Ishikawa (cell line): ENCODE results near the gene RAPGEF2.

ENCODE experiments used
- CEBPB ChIP-seq: IDR thresholded peaks from 2 replicates; pipeline ENCODE4 v1.6.1; 2012
- CREB1 ChIP-seq: IDR thresholded peaks from 2 replicates; pipeline ENCODE4 v1.6.1; 2012; ENCODE audit warnings: low read depth
- EGR1 ChIP-seq: IDR thresholded peaks from 2 replicates; pipeline ENCODE4 v1.6.1; 2012
- EP300 ChIP-seq: IDR thresholded peaks from 2 replicates; pipeline ENCODE4 v1.6.1; 2012; ENCODE audit warnings: borderline replicate concordance
- FOXM1 ChIP-seq: IDR thresholded peaks from 2 replicates; pipeline ENCODE4 v1.6.1; 2012; ENCODE audit warnings: low read depth, borderline replicate concordance
- MAX ChIP-seq: IDR thresholded peaks from 2 replicates; pipeline ENCODE4 v1.6.1; 2012
- NFIC ChIP-seq: IDR thresholded peaks from 2 replicates; pipeline ENCODE4 v1.6.1; 2012
- RAD21 ChIP-seq: IDR thresholded peaks from 2 replicates; pipeline ENCODE4 v1.6.1; 2012; ENCODE audit warnings: low read depth
- REST ChIP-seq: IDR thresholded peaks from 2 replicates; pipeline ENCODE4 v1.6.1; 2012; ENCODE audit warnings: low read depth, mild to moderate bottlenecking
- TAF1 ChIP-seq: IDR thresholded peaks from 2 replicates; pipeline ENCODE4 v1.6.1; 2012; ENCODE audit warnings: low read depth, mild to moderate bottlenecking
- TCF12 ChIP-seq: IDR thresholded peaks from 2 replicates; pipeline ENCODE4 v1.6.1; 2012; ENCODE audit warnings: low read depth
- TEAD4 ChIP-seq: IDR thresholded peaks from 2 replicates; pipeline ENCODE4 v1.6.1; 2012
- USF1 ChIP-seq: IDR thresholded peaks from 2 replicates; pipeline ENCODE4 v1.6.1; 2012
- YY1 ChIP-seq: IDR thresholded peaks from 2 replicates; pipeline ENCODE4 v1.6.1; 2012; ENCODE audit warnings: low read depth
- ZBTB7A ChIP-seq: IDR thresholded peaks from 2 replicates; pipeline ENCODE4 v1.6.1; 2012; ENCODE audit warnings: low read depth

The RAPGEF2 gene

GRCh38 chr4:159142681-159143384 lies 40.0 kb downstream of the RAPGEF2 start:
- TF ChIP-seq ZBTB7A (no peak), YY1 (no peak), MAX (no peak), RAD21 (no peak), TEAD4 (no peak), TAF1 (no peak), TCF12 (no peak), EGR1 (no peak), EP300 (no peak), NFIC (no peak), CEBPB (no peak), CREB1 (no peak), USF1 (no peak), REST (no peak), FOXM1 (no peak)

- TF ChIP-seq MAX (no peak), ZBTB7A (no peak)
These were observed 40.8 kb downstream of the RAPGEF2 start for GRCh38 chr4:159143687-159144086.

- no peak for TF ChIP-seq MAX
These were observed 41.3 kb downstream of the RAPGEF2 start for GRCh38 chr4:159144112-159144694.

- TF ChIP-seq CREB1: no peak
- TF ChIP-seq USF1: no peak
- no peak for TF ChIP-seq TAF1
- no peak for TF ChIP-seq TEAD4
These were observed 42.6 kb downstream of the RAPGEF2 start for GRCh38 chr4:159145318-159145991.

- no peak for TF ChIP-seq MAX
- no peak for TF ChIP-seq EGR1
- TF ChIP-seq CEBPB: no peak
- no peak for TF ChIP-seq RAD21
- no peak for TF ChIP-seq TAF1
- no peak for TF ChIP-seq YY1
- no peak for TF ChIP-seq ZBTB7A
- no peak for TF ChIP-seq EP300
- TF ChIP-seq NFIC: no peak
- TF ChIP-seq USF1: no peak
- no peak for TF ChIP-seq TEAD4
- no peak for TF ChIP-seq FOXM1
- no peak for TF ChIP-seq CREB1
- no peak for TF ChIP-seq REST
- no peak for TF ChIP-seq TCF12
These were observed 43.1 kb downstream of the RAPGEF2 start for GRCh38 chr4:159145992-159146330.
